Neural progenitor cell (in vitro differentiated cells): ENCODE measurements around the gene PNPLA5.
"Not testable (repeated sequence)": the region's sequence is repeated elsewhere in the genome, so short reads cannot be mapped to it uniquely, and the experiment has no call there.

Experiments used
- EZH2 ChIP-seq: fragments of 200-600 bp; sonication (generic); IDR thresholded peaks from 2 replicates; pipeline ENCODE4 v1.6.1; 2017; ENCODE audit warnings: antibody characterized with exemption, mild to moderate bottlenecking, moderate library complexity
- EZH2phosphoT487 ChIP-seq: fragments of 200-600 bp; sonication (generic); IDR thresholded peaks from 2 replicates; pipeline ENCODE4 v1.6.1; 2017; ENCODE audit warnings: antibody characterized with exemption
- TF ChIP-seq, protein P1 (sequence below): fragments of 200-600 bp; sonication (generic); IDR thresholded peaks from 2 replicates; pipeline ENCODE4 v1.5.1; 2017; ENCODE audit warnings: antibody characterized with exemption, mild to moderate bottlenecking

DNA sequence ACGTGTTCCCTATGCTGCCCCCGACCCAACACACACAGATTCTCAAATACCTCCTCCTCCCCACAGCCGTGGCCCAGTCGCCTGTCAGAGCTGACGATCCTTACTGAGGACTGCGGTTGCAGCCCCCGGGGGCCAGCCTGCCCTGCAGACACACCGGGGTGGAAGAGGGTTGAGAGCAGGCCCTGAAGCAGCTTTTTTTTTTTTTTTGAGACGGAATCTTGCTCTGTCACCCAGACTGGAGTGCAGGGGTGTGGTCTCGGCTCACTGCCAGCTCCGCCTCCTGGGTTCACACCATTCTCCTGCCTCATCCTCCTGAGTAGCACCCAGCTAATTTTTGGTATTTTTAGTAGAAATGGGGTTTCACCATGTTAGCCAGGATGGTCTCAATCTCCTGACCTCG lies 11.2 kb upstream of the PNPLA5 start:
- TF ChIP-seq, protein P1, sequence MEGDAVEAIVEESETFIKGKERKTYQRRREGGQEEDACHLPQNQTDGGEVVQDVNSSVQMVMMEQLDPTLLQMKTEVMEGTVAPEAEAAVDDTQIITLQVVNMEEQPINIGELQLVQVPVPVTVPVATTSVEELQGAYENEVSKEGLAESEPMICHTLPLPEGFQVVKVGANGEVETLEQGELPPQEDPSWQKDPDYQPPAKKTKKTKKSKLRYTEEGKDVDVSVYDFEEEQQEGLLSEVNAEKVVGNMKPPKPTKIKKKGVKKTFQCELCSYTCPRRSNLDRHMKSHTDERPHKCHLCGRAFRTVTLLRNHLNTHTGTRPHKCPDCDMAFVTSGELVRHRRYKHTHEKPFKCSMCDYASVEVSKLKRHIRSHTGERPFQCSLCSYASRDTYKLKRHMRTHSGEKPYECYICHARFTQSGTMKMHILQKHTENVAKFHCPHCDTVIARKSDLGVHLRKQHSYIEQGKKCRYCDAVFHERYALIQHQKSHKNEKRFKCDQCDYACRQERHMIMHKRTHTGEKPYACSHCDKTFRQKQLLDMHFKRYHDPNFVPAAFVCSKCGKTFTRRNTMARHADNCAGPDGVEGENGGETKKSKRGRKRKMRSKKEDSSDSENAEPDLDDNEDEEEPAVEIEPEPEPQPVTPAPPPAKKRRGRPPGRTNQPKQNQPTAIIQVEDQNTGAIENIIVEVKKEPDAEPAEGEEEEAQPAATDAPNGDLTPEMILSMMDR: not testable (repeated sequence)
- TF ChIP-seq EZH2, EZH2phosphoT487: not testable (repeated sequence)
